H1 (cell line): ENCODE data around the gene IGF2R. TPM values are rescaled to one million over a fixed set of nuclear protein-coding genes. Genes with fewer than 3 reads are reported as not detected.

Source experiments
- CTCF ChIA-PET: fragments of 300-600 bp; sonication (Branson Sonifier 250); formaldehyde crosslinking; loops from one replicate; lab custom pipeline; 2021; ENCODE audit not compliant: partially characterized antibody; lab: Charles Lee
- POLR2A ChIA-PET: fragments of 300-600 bp; sonication (Branson Sonifier 250); formaldehyde crosslinking; loops from one replicate; lab custom pipeline; 2021; ENCODE audit warnings: inconsistent platforms; ENCODE audit not compliant: partially characterized antibody; lab: Charles Lee
- DNase-seq, 2 experiments: peaks; one replicate each; pipeline versions ENCODE4 v3.0.0 to v3.0.0-alpha.2; 2010 to 2022; ENCODE audit warnings: low spot score in 2 of 2, low read depth in 1 of 2, mixed read lengths in 1 of 2
- FAIRE-seq: peaks from 2 replicates; lab custom pipeline; 2011; peaks lifted over from hg19 to GRCh38; lab: Jason Lieb, UNC
- H2AFZ ChIP-seq: 2 replicates; pipeline ENCODE4 v1.8.1; 2012; ENCODE audit warnings: low read length, inconsistent platforms
- H2AK5ac ChIP-seq: 2 replicates; pipeline ENCODE4 v1.6.1; 2013; ENCODE audit warnings: low read depth, low read length
- H2BK120ac ChIP-seq: replicated peaks from 2 replicates; pipeline ENCODE3; 2013; ENCODE audit warnings: low read depth, low read length, inconsistent platforms
- H2BK12ac ChIP-seq: 2 replicates; pipeline ENCODE4 v1.6.1; 2013; ENCODE audit warnings: low read depth, low read length
- H2BK15ac ChIP-seq: 2 replicates; pipeline ENCODE4 v1.6.1; 2013; ENCODE audit warnings: low read length
- H2BK20ac ChIP-seq: 2 replicates; pipeline ENCODE4 v1.6.1; 2013; ENCODE audit warnings: low read length
- H2BK5ac ChIP-seq: 2 replicates; pipeline ENCODE4 v1.6.1; 2013; ENCODE audit warnings: low read depth, low read length
- H3K14ac ChIP-seq: 2 replicates; pipeline ENCODE4 v1.6.1; 2013; ENCODE audit warnings: inconsistent platforms; ENCODE audit not compliant: insufficient read length
- H3K18ac ChIP-seq: 2 replicates; pipeline ENCODE4 v1.6.1; 2013; ENCODE audit warnings: low read length; ENCODE audit errors: extremely low read depth
- H3K23ac ChIP-seq: 2 replicates; pipeline ENCODE4 v1.6.1; 2013; ENCODE audit warnings: inconsistent platforms; ENCODE audit not compliant: insufficient read length
- H3K23me2 ChIP-seq: 2 replicates; pipeline ENCODE4 v1.6.1; 2013; ENCODE audit warnings: low read depth, low read length
- H3K27ac ChIP-seq: 2 replicates; pipeline ENCODE4 v1.6.1; 2011; ENCODE audit warnings: low read depth, low read length, inconsistent platforms
- H3K27me3 ChIP-seq, 4 experiments: replicated peaks in 1 of 4; 1 replicate in 1 of 4; 2 replicates in 3 of 4; pipeline versions ENCODE4 v1.6.1 to v1.8.1; 2011 to 2013; ENCODE audit warnings: low read length in 3 of 4, mild to moderate bottlenecking in 3 of 4, inconsistent platforms in 2 of 4, mixed read lengths in 2 of 4, moderate library complexity in 1 of 4; ENCODE audit not compliant: control insufficient read depth in 3 of 4, insufficient read depth in 3 of 4; ENCODE audit errors: extremely low read depth in 1 of 4
- H3K36me3 ChIP-seq, 4 experiments: 2 replicates each; pipeline versions ENCODE4 v1.6.1 to v1.8.1; 2011 to 2013; ENCODE audit warnings: mild to moderate bottlenecking in 4 of 4, low read length in 3 of 4, moderate library complexity in 2 of 4, control low read depth in 1 of 4, inconsistent platforms in 1 of 4; ENCODE audit not compliant: insufficient read depth in 4 of 4, control insufficient read depth in 2 of 4
- H3K4ac ChIP-seq: replicated peaks from 2 replicates; pipeline ENCODE3; 2013; ENCODE audit warnings: low read length, low read depth, mixed read lengths, inconsistent platforms; ENCODE audit not compliant: insufficient read length
- H3K4me1 ChIP-seq, 4 experiments: replicated peaks in 1 of 4; 1 replicate in 1 of 4; 2 replicates in 3 of 4; pipeline versions ENCODE4 v1.6.1 to v1.8.1; 2011 to 2013; ENCODE audit warnings: low read length in 3 of 4, inconsistent platforms in 2 of 4, mixed read lengths in 1 of 4; ENCODE audit not compliant: insufficient read depth in 4 of 4, control insufficient read depth in 3 of 4
- H3K4me2 ChIP-seq, 2 experiments: 2 replicates each; pipeline versions ENCODE4 v1.6.1 to v1.8.1; 2011 to 2013; ENCODE audit warnings: low read depth in 2 of 2, low read length in 2 of 2, control low read depth in 1 of 2, inconsistent platforms in 1 of 2, mild to moderate bottlenecking in 1 of 2; ENCODE audit not compliant: insufficient read depth in 1 of 2
- H3K4me3 ChIP-seq, 4 experiments: fragments of 200-600, 300-600 bp in 1 of 4; sonication (generic), shearing (Covaris generic), sonication (Bioruptor Twin) in 1 of 4; 2 replicates each; pipeline versions ENCODE4 v1.5.1 to v1.8.1; 2011 to 2016; ENCODE audit warnings: low read length in 4 of 4, low read depth in 3 of 4, control low read depth in 2 of 4, inconsistent platforms in 2 of 4, mild to moderate bottlenecking in 2 of 4, mixed read lengths in 1 of 4, moderate library complexity in 1 of 4; ENCODE audit not compliant: insufficient read depth in 2 of 4; ENCODE audit errors: extremely low read depth in 1 of 4
- H3K56ac ChIP-seq: replicated peaks from 2 replicates; pipeline ENCODE3; 2013; ENCODE audit warnings: low read depth, mild to moderate bottlenecking, mixed read lengths, low read length, inconsistent platforms; ENCODE audit not compliant: insufficient read length
- H3K79me1 ChIP-seq: 2 replicates; pipeline ENCODE4 v1.6.1; 2013; ENCODE audit warnings: low read depth, low read length, control low read depth
- H3K79me2 ChIP-seq, 2 experiments: 2 replicates each; pipeline versions ENCODE4 v1.6.1 to v1.8.1; 2012 to 2013; ENCODE audit warnings: low read length in 2 of 2, mild to moderate bottlenecking in 2 of 2, inconsistent platforms in 1 of 2; ENCODE audit not compliant: insufficient read depth in 2 of 2, control insufficient read depth in 1 of 2
- H3K9ac ChIP-seq, 4 experiments: replicated peaks in 1 of 4; 1 replicate in 1 of 4; 2 replicates in 3 of 4; pipeline versions ENCODE4 v1.6.1 to v1.8.1; 2011 to 2013; ENCODE audit warnings: low read depth in 3 of 4, low read length in 3 of 4, control low read depth in 2 of 4, mild to moderate bottlenecking in 2 of 4, moderate library complexity in 2 of 4, inconsistent platforms in 1 of 4; ENCODE audit errors: extremely low read depth in 1 of 4
- H3K9me3 ChIP-seq, 2 experiments: 2 replicates each; pipeline versions ENCODE4 v1.6.1 to v1.8.1; 2012 to 2013; ENCODE audit warnings: mild to moderate bottlenecking in 2 of 2, moderate library complexity in 2 of 2, control low read depth in 1 of 2, inconsistent platforms in 1 of 2, low read depth in 1 of 2, low read length in 1 of 2, mixed read lengths in 1 of 2; ENCODE audit not compliant: insufficient read depth in 2 of 2
- H4K20me1 ChIP-seq, 2 experiments: replicated peaks in 1 of 2; 2 replicates each; pipeline versions ENCODE3 to v1.8.1; 2011 to 2013; ENCODE audit warnings: inconsistent platforms in 2 of 2, low read length in 2 of 2, mild to moderate bottlenecking in 1 of 2; ENCODE audit not compliant: insufficient read depth in 2 of 2, control insufficient read depth in 1 of 2
- H4K5ac ChIP-seq: 2 replicates; pipeline ENCODE4 v1.6.1; 2013; ENCODE audit warnings: low read length, low read depth, mixed read lengths, inconsistent platforms; ENCODE audit not compliant: insufficient read length
- H4K8ac ChIP-seq: 2 replicates; pipeline ENCODE4 v1.8.0; 2013; ENCODE audit warnings: mild to moderate bottlenecking, moderate library complexity, low read length, inconsistent platforms; ENCODE audit not compliant: insufficient read depth; ENCODE audit errors: extremely low read depth
- H4K91ac ChIP-seq: replicated peaks from 2 replicates; pipeline ENCODE3; 2013; ENCODE audit warnings: low read length, mixed read lengths, inconsistent platforms; ENCODE audit not compliant: insufficient read length
- EGR1 ChIP-seq: IDR thresholded peaks from 2 replicates; pipeline ENCODE4 v1.6.1; 2011; ENCODE audit warnings: low read depth, low read length, borderline replicate concordance
- JUN ChIP-seq: IDR thresholded peaks from 2 replicates; pipeline ENCODE4 v1.6.1; 2011; ENCODE audit warnings: low read depth, mild to moderate bottlenecking, improper control_type of control experiment, low read length
- KDM4A ChIP-seq: IDR thresholded peaks from one replicate; pipeline ENCODE4 v1.7.1; 2012; ENCODE audit warnings: low read depth, mild to moderate bottlenecking, moderate library complexity, low read length, inconsistent platforms; ENCODE audit not compliant: severe bottlenecking
- RBBP5 ChIP-seq: IDR thresholded peaks from 2 replicates; pipeline ENCODE4 v1.7.1; 2012; ENCODE audit warnings: low read depth, mild to moderate bottlenecking, inconsistent platforms, low read length, moderate library complexity, borderline replicate concordance
- RXRA ChIP-seq: IDR thresholded peaks from 2 replicates; pipeline ENCODE4 v1.6.1; 2011; ENCODE audit warnings: low read depth, mild to moderate bottlenecking, low read length, moderate library complexity; ENCODE audit not compliant: insufficient read depth
- SIX5 ChIP-seq: IDR thresholded peaks from 2 replicates; pipeline ENCODE4 v1.6.1; 2011; ENCODE audit warnings: mild to moderate bottlenecking, low read depth, low read length
- TCF12 ChIP-seq: IDR thresholded peaks from 2 replicates; pipeline ENCODE4 v1.6.1; 2011; ENCODE audit warnings: low read depth, mild to moderate bottlenecking, low read length
- WGBS, 2 experiments: shearing (Covaris generic) in 1 of 2; methylation state at CpG; one replicate each; pipeline versions ENCODE4 v1.1.6 to v1.1.7; 2013 to 2015; ENCODE audit warnings: low lambda C conversion rate in 2 of 2, mixed read lengths in 2 of 2, inconsistent platforms in 1 of 2, low coverage in 1 of 2, missing lambda C conversion rate in 1 of 2; ENCODE audit not compliant: insufficient replicate concordance in 2 of 2, insufficient coverage in 1 of 2, insufficient read length in 1 of 2; ENCODE audit errors: extremely low coverage in 1 of 2, missing lambda C conversion rate in 1 of 2; 5-methylcytosine and 5-hydroxymethylcytosine counted together
- polyA plus RNA-seq, 7 experiments: library from polyadenylated mRNA; depleted of rRNA in 3 of 7; stranded (reverse) in 5 of 7; unstranded in 2 of 7; fragments of >200 nt in 5 of 7; fragments of 200-250 nt in 2 of 7; gene quantifications; 1 replicate in 5 of 7; 2 replicates in 1 of 7; 4 replicates in 1 of 7; pipeline versions ENCODE4 v1.2.1 to v1.2.3, GENCODE V29; 2011 to 2013; ENCODE audit warnings: missing spikeins in 2 of 7, mixed read lengths in 2 of 7
- total RNA-seq: library from RNA; stranded (reverse); fragmentation: NEBNext Ultra II Directional; extraction: Animal tissue kit (Norgen Biotek cat#: 25700); gene quantifications from 2 replicates; pipeline ENCODE4 v1.2.1, GENCODE V29; 2021
- TF ChIP-seq, protein P1 (sequence below), 3 experiments: IDR thresholded peaks; 1 replicate in 2 of 3; 2 replicates in 1 of 3; pipeline versions ENCODE4 v1.5.1 to v1.6.1; 2011; ENCODE audit warnings: low read length in 3 of 3, mild to moderate bottlenecking in 3 of 3, inconsistent platforms in 2 of 3, low read depth in 1 of 3, moderate library complexity in 1 of 3; ENCODE audit not compliant: insufficient read depth in 1 of 3; ENCODE audit errors: control extremely low read depth in 1 of 3

IGF2R gene
- total and polyA plus RNA-seq, 2 of the 8 experiments (the other 6 are each of a cell fraction or from before 2014, with no cell fraction given): 20.6 to 74.1 TPM

GRCh38 chr6:159978291-159979135, 9.6 kb downstream of the IGF2R start:
- no peak for FAIRE-seq
- no peak overlapping the region for H3K4ac ChIP-seq
- 0 out of 2 replicates have a peak overlapping the region, but pooled peaks have one; percentile 56 for H3K18ac ChIP-seq
- WGBS, 2 experiments: 61% methylated on average over 13 of the region's 13 CpGs; no CpG with 5 or more reads in 1 of the 2 experiments
- H4K91ac ChIP-seq: no peak overlapping the region
- H4K20me1 ChIP-seq: peaks cover 46 to 52% of the 10 kb centered on the region in 2 experiments
- no peak overlapping the region for H2BK15ac ChIP-seq
- peak overlapping the region; percentile 66; the same call in 1 of the 2 replicates for H2BK5ac ChIP-seq
- H4K5ac ChIP-seq: peak overlapping the region; percentile 25
- H3K9ac ChIP-seq: no peak overlapping the region
- no peaks in the 10 kb centered on the region for H3K36me3 ChIP-seq
- H3K56ac ChIP-seq: no peak overlapping the region
- no peak overlapping the region for H3K14ac ChIP-seq
- ChIA-PET CTCF (interaction anchor here (0.7 to 2.8 kb wide), 5 partner anchors 11 to 115 kb away, joined by 3 to 10 read pairs (median 4); partner anchors contain the start of gene IGF2R), POLR2A (interaction anchor here (0.8 to 1.6 kb wide), 6 partner anchors 9 to 218 kb away, joined by 3 to 13 read pairs (median 4); partner anchors contain the start of gene IGF2R)
- H4K8ac ChIP-seq: no peak overlapping the region
- peak overlapping the region in 1 of 4 experiments; percentile 15; a peak in 1 of 8 replicates for H3K4me3 ChIP-seq
- no peaks in the 10 kb centered on the region for H3K9me3 ChIP-seq
- no peak overlapping the region for H2AFZ ChIP-seq
- peak overlapping the region; percentile 68; the same call in 1 of the 2 replicates for H2BK12ac ChIP-seq
- H3K4me1 ChIP-seq: peaks cover 22 to 36% (median 29%) of the 10 kb centered on the region in 4 experiments
- no peak overlapping the region for H2BK20ac ChIP-seq
- H3K23me2 ChIP-seq: peaks cover 3% of the 10 kb centered on the region; the same call in 1 of the 2 replicates
- no peak for DNase-seq
- H3K27me3 ChIP-seq: no peaks in the 10 kb centered on the region
- peak overlapping the region; percentile 83; the same call in 1 of the 2 replicates for H2AK5ac ChIP-seq
- peaks cover 30 to 98% of the 10 kb centered on the region in 2 experiments for H3K79me2 ChIP-seq
- H3K23ac ChIP-seq: no peak overlapping the region
- H3K27ac ChIP-seq: no peak overlapping the region; the same call in 1 of the 2 replicates
- peak overlapping the region; percentile 51 to 52 for H3K4me2 ChIP-seq
- H3K79me1 ChIP-seq: peaks cover 26% of the 10 kb centered on the region
- no peak overlapping the region for H2BK120ac ChIP-seq
- TF ChIP-seq RXRA: no peak
- no peak for TF ChIP-seq RBBP5
- no peak for TF ChIP-seq JUN
- TF ChIP-seq TCF12: 0 out of 2 replicates have a peak, but pooled peaks have one; percentile 69
- 0 out of 2 replicates have a peak, but pooled peaks have one; percentile 17 for TF ChIP-seq EGR1
- TF ChIP-seq KDM4A: no peak
- no peak for TF ChIP-seq SIX5
- TF ChIP-seq, protein P1, sequence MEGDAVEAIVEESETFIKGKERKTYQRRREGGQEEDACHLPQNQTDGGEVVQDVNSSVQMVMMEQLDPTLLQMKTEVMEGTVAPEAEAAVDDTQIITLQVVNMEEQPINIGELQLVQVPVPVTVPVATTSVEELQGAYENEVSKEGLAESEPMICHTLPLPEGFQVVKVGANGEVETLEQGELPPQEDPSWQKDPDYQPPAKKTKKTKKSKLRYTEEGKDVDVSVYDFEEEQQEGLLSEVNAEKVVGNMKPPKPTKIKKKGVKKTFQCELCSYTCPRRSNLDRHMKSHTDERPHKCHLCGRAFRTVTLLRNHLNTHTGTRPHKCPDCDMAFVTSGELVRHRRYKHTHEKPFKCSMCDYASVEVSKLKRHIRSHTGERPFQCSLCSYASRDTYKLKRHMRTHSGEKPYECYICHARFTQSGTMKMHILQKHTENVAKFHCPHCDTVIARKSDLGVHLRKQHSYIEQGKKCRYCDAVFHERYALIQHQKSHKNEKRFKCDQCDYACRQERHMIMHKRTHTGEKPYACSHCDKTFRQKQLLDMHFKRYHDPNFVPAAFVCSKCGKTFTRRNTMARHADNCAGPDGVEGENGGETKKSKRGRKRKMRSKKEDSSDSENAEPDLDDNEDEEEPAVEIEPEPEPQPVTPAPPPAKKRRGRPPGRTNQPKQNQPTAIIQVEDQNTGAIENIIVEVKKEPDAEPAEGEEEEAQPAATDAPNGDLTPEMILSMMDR (IDR thresholded peaks at IDR 0.05; ENCODE audit: control extremely low read depth in 1 of 3, insufficient read depth in 1 of 3, low read depth in 1 of 3, low read length in 3 of 3): no peak
